GM18498 (cell line): ENCODE measurements around the gene HCRTR1.
A peak's percentile ranks its signal among the peaks of the same experiment; 100 is the strongest.

Experiments
- ATAC-seq: cut with Tn5 transposase; IDR thresholded peaks from one replicate; pipeline ENCODE4 v1.9.1; 2021; ENCODE audit warnings: mild to moderate bottlenecking, moderate library complexity; ENCODE audit not compliant: unreplicated experiment

Gene HCRTR1

GRCh38 chr1:31596737-31597097 lies 20.8 kb upstream of the HCRTR1 start:
- no peak for ATAC-seq

GRCh38 chr1:31598980-31599379 lies 18.5 kb upstream of the HCRTR1 start:
- no peak for ATAC-seq

- no peak for ATAC-seq
Observed at GRCh38 chr1:31600641-31601040, 16.8 kb upstream of the HCRTR1 start.

- ATAC-seq: no peak
Observed at GRCh38 chr1:31602081-31602480, 15.4 kb upstream of the HCRTR1 start.

GRCh38 chr1:31605908-31606427 lies 11.5 kb upstream of the HCRTR1 start:
- ATAC-seq: peak; percentile 94

GRCh38 chr1:31607360-31607759 lies 10.1 kb upstream of the HCRTR1 start:
- no peak for ATAC-seq

- ATAC-seq: no peak
Observed at GRCh38 chr1:31609514-31610118, 7.9 kb upstream of the HCRTR1 start.

- ATAC-seq: no peak
Observed at GRCh38 chr1:31614414-31615005, 3.0 kb upstream of the HCRTR1 start.

- ATAC-seq: no peak
Observed at GRCh38 chr1:31615414-31615813, 2.1 kb upstream of the HCRTR1 start.

- ATAC-seq: no peak
Observed at GRCh38 chr1:31615939-31616338, 1.6 kb upstream of the HCRTR1 start.

- peak; percentile 43 for ATAC-seq
Observed at GRCh38 chr1:31617916-31618746, 642 bp downstream of the HCRTR1 start.

GRCh38 chr1:31618916-31619846 lies 1.7 kb downstream of the HCRTR1 start:
- no peak for ATAC-seq

- ATAC-seq: no peak
Observed at GRCh38 chr1:31620631-31621497, 3.4 kb downstream of the HCRTR1 start.

- no peak for ATAC-seq
Observed at GRCh38 chr1:31621498-31621820, 4.0 kb downstream of the HCRTR1 start.

GRCh38 chr1:31621847-31622730 lies 4.6 kb downstream of the HCRTR1 start:
- no peak for ATAC-seq

GRCh38 chr1:31623365-31623764 lies 5.9 kb downstream of the HCRTR1 start:
- no peak for ATAC-seq

GRCh38 chr1:31624309-31624708 lies 6.8 kb downstream of the HCRTR1 start:
- no peak for ATAC-seq

GRCh38 chr1:31624731-31625514 lies 7.4 kb downstream of the HCRTR1 start:
- no peak for ATAC-seq
